Body of pancreas (tissue), 4 donors: ENCODE data around the gene ZNF91. TPM values are rescaled to one million over a fixed set of nuclear protein-coding genes. Genes with fewer than 3 reads are reported as not detected.
A peak's percentile ranks its signal among the peaks of the same experiment; 100 is the strongest.
"Not testable (repeated sequence)": the region's sequence is repeated elsewhere in the genome, so short reads cannot be mapped to it uniquely, and the experiment has no call there.

Experiments used
- ATAC-seq: fragments of 150-250 bp; one replicate; pipeline ENCODE4 v1.9.1; 2016
- DNase-seq, 4 donors: peaks; one replicate each; pipeline ENCODE4 v3.0.0-alpha.2; 2019
- H3K27ac ChIP-seq, 4 donors: fragments of 200-600 bp; sonication (generic); 1 replicate in 3 of 4; 2 replicates in 1 of 4; pipeline versions ENCODE4 v1.5.1 to v1.6.1; 2016 to 2019; ENCODE audit warnings: mild to moderate bottlenecking in 1 of 4, mixed read lengths in 1 of 4, moderate library complexity in 1 of 4
- H3K27me3 ChIP-seq, 2 donors: fragments of 200-600 bp; sonication (generic); one replicate each; pipeline ENCODE4 v1.6.0; 2016; ENCODE audit warnings: mild to moderate bottlenecking in 1 of 2
- H3K36me3 ChIP-seq, 2 donors: fragments of 200-600 bp; sonication (generic); replicated peaks in 1 of 2; 2 replicates each; pipeline ENCODE4 v1.5.1; 2016; ENCODE audit warnings: low read depth in 2 of 2; ENCODE audit not compliant: insufficient read depth in 1 of 2
- H3K4me1 ChIP-seq: fragments of 200-600 bp; sonication (generic); one replicate; pipeline ENCODE4 v1.6.0; 2016
- H3K4me3 ChIP-seq, 2 donors: fragments of 200-600 bp; sonication (generic); 1 replicate in 1 of 2; 2 replicates in 1 of 2; pipeline ENCODE4 v1.5.1; 2016 to 2019
- H3K9me3 ChIP-seq, 3 donors: fragments of 200-600 bp; sonication (generic); 1 replicate in 2 of 3; 2 replicates in 1 of 3; pipeline ENCODE4 v1.5.1; 2016
- POLR2A ChIP-seq, 3 donors: fragments of 450-650 bp; IDR thresholded peaks; one replicate each; pipeline ENCODE4 v1.6.1; 2016; ENCODE audit warnings: antibody characterized with exemption in 3 of 3, mild to moderate bottlenecking in 2 of 3
- WGBS, 2 donors: methylation state at CpG; one replicate each; pipeline ENCODE4 v1.1.5; 2017; 5-methylcytosine and 5-hydroxymethylcytosine counted together
- intact Hi-C: fragments of 100-400 bp; cut with DNase I; formaldehyde crosslinking; loops from one replicate; pipeline ENCODE4 v1.15.1; 2023
- total RNA-seq, 2 donors: library from RNA; depleted of rRNA; stranded (reverse); fragments of >200 nt; gene quantifications; one replicate each; pipeline ENCODE4 v1.1.0, GENCODE V29; 2016
- TF ChIP-seq, protein P1 (sequence below), 7 experiments: fragments of 450-650 bp in 4 of 7; fragments of 200-600 bp in 3 of 7; sonication (generic) in 3 of 7; IDR thresholded peaks; one replicate each; pipeline ENCODE4 v1.5.1; 2016 to 2019; ENCODE audit warnings: antibody characterized with exemption in 7 of 7

Gene ZNF91
- total RNA-seq, 2 donors from 2014 or later: 43.3 to 51.1 TPM

DNA sequence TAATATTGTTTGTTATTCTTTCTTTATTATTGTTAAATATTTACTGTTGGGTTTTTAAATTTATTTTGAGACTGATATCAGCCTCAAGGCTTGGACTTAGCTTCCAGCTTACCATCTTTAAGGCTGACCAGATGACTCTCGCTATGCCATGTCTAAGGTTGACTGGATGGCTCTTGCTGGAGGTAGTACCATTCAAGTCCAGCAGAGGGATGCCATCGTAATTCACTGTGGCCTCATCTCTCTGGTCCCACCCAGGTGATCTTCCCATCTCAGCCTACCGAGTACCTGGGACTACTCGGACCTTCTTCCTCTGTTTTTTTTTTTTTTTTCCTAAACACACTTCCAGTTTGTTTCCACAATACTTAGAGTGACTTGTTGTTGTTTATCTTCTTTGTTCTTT is 41.7 kb upstream of the ZNF91 start:
- intact Hi-C loops: no loop called here
- Histone ChIP-seq H3K4me1 (no peaks in the 10 kb centered on the region), H3K36me3 (no peaks in the 10 kb centered on the region), H3K4me3 (no peak overlapping the region), H3K27me3 (no peaks in the 10 kb centered on the region), H3K9me3 (no peaks in the 10 kb centered on the region), H3K27ac (no peak overlapping the region)
- DNase-seq (no peak), ATAC-seq (no peak)
- 72 to 74% methylated on average over 4 of the region's 4 CpGs for WGBS, 2 donors
- no peak for TF ChIP-seq POLR2A (IDR thresholded peaks at IDR 0.05)
- TF ChIP-seq, protein P1, sequence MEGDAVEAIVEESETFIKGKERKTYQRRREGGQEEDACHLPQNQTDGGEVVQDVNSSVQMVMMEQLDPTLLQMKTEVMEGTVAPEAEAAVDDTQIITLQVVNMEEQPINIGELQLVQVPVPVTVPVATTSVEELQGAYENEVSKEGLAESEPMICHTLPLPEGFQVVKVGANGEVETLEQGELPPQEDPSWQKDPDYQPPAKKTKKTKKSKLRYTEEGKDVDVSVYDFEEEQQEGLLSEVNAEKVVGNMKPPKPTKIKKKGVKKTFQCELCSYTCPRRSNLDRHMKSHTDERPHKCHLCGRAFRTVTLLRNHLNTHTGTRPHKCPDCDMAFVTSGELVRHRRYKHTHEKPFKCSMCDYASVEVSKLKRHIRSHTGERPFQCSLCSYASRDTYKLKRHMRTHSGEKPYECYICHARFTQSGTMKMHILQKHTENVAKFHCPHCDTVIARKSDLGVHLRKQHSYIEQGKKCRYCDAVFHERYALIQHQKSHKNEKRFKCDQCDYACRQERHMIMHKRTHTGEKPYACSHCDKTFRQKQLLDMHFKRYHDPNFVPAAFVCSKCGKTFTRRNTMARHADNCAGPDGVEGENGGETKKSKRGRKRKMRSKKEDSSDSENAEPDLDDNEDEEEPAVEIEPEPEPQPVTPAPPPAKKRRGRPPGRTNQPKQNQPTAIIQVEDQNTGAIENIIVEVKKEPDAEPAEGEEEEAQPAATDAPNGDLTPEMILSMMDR (IDR thresholded peaks at IDR 0.05): no peak

DNA sequence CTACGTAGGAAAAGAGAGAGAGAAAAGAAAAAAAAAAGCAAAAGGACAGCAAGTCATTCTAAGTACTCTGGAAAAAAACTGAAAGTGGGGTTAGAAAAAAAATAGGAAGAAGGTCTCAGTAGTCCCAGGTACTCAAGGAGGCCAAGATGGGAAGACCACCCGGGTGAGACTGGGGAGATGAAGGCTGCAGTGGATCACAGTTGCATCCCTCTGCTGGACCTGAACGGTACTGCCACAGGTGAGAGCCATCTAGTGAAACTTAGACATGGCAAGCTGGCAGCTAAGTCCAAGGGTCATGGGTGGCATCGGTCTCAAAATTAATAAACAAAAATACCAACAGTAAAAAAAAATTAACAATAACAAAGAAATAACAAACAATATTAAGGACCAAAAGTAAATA is 41.0 kb upstream of the ZNF91 start:
- TF ChIP-seq, protein P1 (IDR thresholded peaks at IDR 0.05): peak in 2 of 7 experiments; percentile 6 to 8
- TF ChIP-seq POLR2A (IDR thresholded peaks at IDR 0.05): no peak
- WGBS, 2 donors: 64 to 73% methylated on average over 4 of the region's 4 CpGs
- no peak overlapping the region for H3K4me3 ChIP-seq
- H3K9me3 ChIP-seq: no peaks in the 10 kb centered on the region
- DNase-seq (no peak), ATAC-seq (no peak)
- H3K27me3 ChIP-seq: no peaks in the 10 kb centered on the region
- intact Hi-C loops: no loop called here
- no peaks in the 10 kb centered on the region for H3K4me1 ChIP-seq
- H3K27ac ChIP-seq: no peak overlapping the region
- H3K36me3 ChIP-seq: no peaks in the 10 kb centered on the region

DNA sequence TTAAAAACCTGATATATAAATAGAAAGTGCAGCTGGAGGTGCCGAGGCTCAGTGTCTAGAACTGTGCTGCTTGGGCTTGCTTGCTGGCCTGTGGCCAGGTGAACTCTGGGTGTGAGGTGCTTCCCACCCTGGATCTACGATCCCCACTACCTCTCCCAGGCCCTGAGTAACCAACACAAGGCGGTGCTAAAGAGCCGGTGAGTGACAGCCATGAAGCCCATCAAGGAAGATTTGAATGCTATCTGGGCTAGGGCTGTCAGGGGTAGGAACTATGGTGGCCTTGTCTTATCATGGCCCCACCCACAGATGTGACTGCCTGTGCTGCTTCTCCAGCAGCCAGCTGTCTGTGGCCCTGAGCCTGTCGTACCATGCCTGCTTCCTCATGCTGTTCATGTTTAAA is 25.6 kb upstream of the ZNF91 start:
- Histone ChIP-seq H3K36me3 (no peaks in the 10 kb centered on the region), H3K27me3 (no peaks in the 10 kb centered on the region), H3K4me3 (no peak overlapping the region), H3K9me3 (no peaks in the 10 kb centered on the region), H3K4me1 (peaks cover 5% of the 10 kb centered on the region), H3K27ac (no peak overlapping the region)
- TF ChIP-seq, protein P1 (IDR thresholded peaks at IDR 0.05): no peak
- no peak for TF ChIP-seq POLR2A (IDR thresholded peaks at IDR 0.05)
- ATAC-seq (no peak), DNase-seq (no peak)
- 52 to 62% methylated on average over 5 of the region's 5 CpGs for WGBS, 2 donors
- intact Hi-C loops: no loop called here

DNA sequence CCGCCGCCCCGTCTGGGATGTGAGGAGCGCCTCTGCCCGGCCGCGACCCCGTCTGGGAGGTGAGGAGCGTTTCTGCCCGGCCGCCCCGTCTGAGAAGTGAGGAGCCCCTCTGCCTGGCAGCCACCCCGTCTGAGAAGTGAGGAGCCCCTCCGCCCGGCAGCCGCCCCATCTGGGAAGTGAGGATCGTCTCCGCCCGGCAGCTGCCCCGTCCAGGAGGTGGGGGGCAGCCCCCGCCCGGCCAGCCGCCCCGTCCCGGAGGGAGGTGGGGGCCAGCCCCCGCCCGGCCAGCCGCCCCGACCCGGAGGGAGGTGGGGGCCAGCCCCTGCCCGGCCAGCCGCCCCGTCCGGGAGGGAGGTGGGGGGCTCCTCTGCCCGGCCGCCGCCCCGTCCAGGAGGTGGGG is 24.0 kb upstream of the ZNF91 start:
- ATAC-seq, H3K9me3 ChIP-seq, H3K27ac ChIP-seq, H3K27me3 ChIP-seq, H3K4me3 ChIP-seq, DNase-seq, H3K36me3 ChIP-seq, intact Hi-C loops: not testable (repeated sequence)
- peaks cover 14% of the 10 kb centered on the region for H3K4me1 ChIP-seq
- WGBS, 2 donors: 84 to 92% methylated on average over 4 to 10 of the region's 38 CpGs

DNA sequence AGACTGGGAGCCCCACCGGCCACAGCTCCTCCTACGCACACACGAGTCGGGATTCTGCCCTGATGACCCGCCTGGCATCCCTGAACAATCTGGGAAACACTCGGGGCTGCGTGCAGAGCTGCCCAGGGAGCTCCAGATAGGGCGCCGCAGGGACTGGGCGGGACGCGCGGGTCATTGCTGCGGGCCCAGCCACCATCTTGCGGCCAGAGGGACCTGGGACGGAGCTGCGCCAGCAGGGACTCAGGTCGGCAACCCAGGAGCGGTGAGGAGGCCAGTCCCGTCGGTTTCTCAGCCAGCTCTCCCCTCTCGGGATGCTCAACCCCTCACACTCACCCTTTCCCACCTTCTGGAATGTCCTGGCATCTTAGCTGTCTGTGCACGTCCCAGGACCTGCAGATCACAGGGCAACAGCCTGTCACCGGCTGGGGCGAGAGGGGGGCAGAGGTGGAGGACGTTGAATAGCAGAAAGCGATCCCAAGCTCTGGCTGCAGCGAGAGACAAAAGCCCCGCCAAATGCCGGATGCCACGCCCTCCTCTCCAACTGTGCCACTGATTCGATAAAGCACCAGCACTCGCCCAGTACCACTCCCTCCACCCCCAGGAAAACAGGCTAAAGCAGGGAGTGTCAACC is 20.4 kb upstream of the ZNF91 start:
- no peaks in the 10 kb centered on the region for H3K27me3 ChIP-seq
- DNase-seq (peak in 3 of 4 donors; percentile 19 to 32 (median 20)), ATAC-seq (no peak)
- no peaks in the 10 kb centered on the region for H3K9me3 ChIP-seq
- intact Hi-C loops: no loop called here
- H3K4me1 ChIP-seq: peaks cover 14% of the 10 kb centered on the region
- TF ChIP-seq, protein P1 (IDR thresholded peaks at IDR 0.05): no peak
- no peak for TF ChIP-seq POLR2A (IDR thresholded peaks at IDR 0.05)
- H3K27ac ChIP-seq: no peak overlapping the region
- H3K36me3 ChIP-seq: no peaks in the 10 kb centered on the region
- WGBS, 2 donors: 1 to 2% methylated on average over 21 to 23 of the region's 33 CpGs
- H3K4me3 ChIP-seq: peak overlapping the region in 1 of 2 donors; percentile 14
